ENCODE data around the gene CPVL.

The CPVL gene

DNA sequence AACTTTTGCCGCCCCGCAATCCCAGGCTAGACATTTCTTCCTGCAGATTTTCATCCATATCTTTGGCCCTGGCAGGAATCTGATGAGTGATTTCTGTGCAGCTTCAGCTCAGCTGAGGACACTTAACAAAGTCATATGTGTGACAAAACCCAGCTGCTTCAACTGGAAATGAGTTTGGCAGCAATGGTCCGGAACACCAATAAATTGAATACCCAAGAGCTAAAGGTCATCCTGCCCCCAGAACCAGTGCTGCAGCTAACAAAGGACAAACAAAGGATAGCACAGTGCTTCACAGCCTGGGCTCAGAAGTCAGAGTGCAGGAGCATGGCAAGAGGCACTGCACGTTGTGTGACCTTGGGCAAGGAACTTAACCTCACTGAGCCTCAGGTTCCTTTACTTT is 148.2 kb downstream of the CPVL start:
- DNase-seq, result no peak

DNA sequence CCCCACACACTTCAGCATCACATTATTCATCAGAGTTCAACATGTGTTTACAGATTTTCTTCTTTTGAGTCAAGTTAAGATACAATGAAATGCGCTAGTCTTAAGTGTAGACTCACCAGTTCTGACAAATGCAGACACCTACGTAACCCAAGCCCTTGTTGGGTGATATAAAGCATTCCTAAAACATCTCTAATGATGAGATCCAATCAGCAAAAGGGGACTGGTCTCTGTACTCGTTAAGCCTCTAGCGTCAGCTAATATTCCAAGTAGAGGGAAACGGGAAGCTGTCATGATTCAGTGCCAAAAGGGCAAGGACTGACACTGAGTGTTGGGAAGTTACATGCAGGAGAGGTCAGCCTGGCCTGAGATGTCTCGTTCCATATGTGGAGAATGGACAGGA is 149.5 kb downstream of the CPVL start:
- DNase-seq, result no peak

DNA sequence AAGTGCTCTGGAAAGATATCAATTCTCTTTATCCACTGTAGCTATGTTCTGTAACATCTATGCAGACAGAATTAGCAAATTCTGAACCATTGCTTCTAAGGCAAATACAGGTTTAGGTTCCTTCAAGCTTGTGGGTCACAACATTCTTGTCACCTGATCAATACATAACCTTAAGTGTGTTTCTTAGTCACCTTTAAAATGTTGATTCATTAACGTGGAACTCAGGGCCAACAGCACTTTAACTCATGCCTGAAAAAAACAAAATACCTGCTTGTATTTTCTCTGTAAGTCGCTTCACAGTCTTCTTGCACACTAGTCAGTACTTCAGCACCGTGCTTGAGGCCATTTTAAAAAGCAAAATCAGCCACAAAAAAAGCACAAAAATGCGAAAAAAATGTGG is 153.0 kb downstream of the CPVL start:
- DNase-seq, result no peak

GRCh38 chr7:28992798-28993197 is 153.5 kb downstream of the CPVL start:
- DNase-seq, result no peak

GRCh38 chr7:28990200-28990960 is 156.0 kb downstream of the CPVL start:
- DNase-seq, result no peak

DNA sequence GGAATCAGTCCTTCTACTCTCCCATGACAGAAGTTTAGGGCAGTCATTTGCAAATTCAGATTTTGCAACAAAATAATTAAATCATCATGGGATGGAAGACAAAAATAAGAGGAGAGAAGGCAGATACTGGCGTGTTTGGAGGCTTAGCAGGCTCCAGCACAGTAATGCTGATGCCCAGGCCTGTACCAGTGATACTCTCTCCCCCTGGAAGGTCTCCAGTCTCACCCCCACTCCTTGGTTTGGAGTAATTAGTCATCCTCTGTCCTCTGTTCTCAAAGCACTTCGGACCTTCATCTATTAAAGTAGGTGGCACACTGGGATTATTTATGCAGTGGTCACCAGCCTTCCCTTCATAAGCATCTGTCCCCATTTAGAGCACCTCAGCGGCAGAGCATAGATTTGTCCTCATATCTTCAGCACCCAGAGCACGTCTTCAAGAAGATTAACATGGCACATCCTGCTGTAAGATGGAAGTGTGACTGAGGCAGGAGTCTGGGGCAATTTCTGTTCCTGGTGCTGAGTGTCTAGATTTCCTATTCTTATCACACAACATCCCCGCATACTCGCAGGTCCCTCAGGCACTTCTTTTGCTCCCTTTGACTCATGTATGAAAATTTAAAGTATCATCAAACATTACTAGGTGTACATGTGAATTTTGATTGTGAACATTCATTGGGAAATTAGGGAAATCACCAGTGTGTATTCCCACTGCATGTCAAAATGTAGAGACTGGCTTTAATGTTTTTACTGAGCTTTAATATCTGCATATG is 156.9 kb downstream of the CPVL start:
- DNase-seq, result no peak

- DNase-seq, result no peak
These were observed 157.5 kb downstream of the CPVL start for GRCh38 chr7:28988810-28989209.

- no peak for DNase-seq
These were observed 158.2 kb downstream of the CPVL start for GRCh38 chr7:28988091-28988490.

GRCh38 chr7:28986765-28987110 is 159.6 kb downstream of the CPVL start:
- DNase-seq, result no peak

DNA sequence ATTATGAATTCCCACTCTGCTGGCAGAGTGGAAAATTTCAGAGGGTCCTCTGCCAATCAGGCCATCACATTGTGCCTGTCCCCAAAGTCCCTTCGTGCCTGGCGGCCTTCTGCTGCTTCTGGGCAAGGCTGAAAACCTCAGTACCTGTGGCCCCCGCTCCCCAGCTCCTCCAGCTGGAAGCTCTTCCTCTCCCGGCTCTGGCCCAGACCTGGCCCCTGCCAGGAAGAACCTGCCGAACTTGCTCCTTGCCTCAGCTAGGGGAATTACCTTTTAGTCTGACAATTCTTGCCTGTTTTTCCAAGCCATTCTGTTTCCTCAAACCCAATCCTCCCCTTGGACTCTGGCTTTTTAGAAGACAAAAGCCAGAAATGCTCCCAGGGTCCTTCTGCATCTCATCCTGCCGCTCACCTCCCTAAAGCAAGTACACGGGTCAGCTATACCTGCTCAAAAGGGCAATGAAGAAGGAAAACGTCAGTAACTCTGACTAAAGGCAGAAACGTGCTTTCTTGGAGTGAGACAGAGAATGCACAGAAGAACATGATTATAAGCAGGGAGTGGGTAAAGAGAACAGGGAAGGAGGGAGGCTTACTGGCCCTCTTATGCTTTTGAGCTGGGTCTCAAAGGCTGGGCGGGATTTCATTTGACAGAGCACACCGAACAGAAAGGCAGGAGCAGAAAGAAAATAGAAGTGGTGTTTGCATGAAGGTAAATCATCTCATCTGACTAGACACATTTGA is 160.1 kb downstream of the CPVL start:
- no peak for DNase-seq

GRCh38 chr7:28984631-28985030 is 161.7 kb downstream of the CPVL start:
- DNase-seq, result no peak

- no peak for DNase-seq
These were observed 162.1 kb downstream of the CPVL start for GRCh38 chr7:28984217-28984616.

DNA sequence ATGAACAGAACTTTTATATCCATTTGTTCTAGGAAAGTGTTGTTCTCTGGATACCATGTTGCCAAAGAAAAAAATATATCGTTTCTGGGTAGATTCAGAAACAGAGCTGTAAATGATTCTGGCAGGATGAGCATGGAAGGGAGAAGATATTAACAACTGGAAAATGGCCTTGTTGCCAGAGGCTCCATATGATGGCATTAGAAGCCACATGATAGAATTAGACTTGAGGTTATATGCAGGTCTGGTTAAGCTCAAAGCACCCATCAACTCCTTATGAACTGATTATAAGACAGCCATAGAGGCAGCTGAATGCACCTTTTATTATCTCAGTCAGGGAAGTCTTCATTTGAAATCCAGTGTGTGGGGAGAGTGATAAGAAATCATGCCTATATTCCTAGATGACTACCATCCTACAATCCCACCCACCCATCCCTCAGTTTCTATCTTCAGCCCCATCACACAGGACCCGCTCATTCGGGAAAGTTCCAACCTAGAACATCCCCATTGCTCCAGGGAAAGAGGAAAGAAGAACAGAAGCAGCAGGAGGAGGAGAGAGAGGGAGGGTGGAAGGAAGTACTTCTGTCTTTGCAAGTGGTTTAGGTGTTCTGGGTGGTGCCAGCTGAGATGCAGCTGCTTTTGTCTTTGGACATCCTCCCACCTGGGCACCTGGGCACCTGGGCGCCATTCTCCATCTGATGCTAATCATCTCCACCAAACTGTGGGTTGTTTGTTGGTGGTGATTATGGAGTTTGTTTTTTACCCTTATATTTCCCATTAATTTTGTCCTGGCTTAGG is 162.7 kb downstream of the CPVL start:
- DNase-seq, result no peak

- DNase-seq, result no peak
These were observed 165.2 kb downstream of the CPVL start for GRCh38 chr7:28981161-28981465.

DNA sequence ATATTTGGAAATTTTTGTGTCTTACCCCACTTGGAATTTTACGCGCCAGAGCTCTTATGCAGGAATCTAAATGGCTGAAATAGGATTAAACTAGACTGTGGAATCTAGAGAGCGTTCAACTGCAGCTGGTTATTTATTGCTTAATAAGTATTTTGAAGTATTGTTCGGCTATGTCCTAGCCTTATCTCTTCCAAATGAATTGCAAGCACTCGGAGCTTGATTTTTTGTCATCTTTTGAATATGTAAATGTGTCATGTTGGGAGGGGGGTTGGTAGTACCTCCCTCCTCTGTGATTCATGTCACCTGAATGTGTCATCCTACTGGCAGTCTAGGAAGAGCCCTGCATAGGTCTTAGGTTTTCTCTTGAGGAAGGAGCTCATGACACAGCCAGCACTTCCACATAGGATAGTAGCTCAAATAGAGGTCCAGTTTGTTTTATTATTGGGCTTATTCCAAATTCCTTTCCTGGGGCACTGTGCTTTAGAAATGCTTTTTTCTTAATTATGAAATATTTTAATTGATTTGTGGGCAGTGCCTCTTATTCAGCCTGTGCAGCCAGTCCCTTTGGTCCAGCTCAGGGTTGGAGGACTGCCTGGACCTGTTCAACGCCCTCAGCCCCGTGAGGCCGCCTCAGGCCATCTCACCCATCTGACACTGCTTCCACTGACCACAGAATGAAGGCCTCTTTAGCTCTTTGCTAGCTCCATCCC is 165.7 kb downstream of the CPVL start:
- DNase-seq, result no peak

- DNase-seq, result no peak
These were observed 166.6 kb downstream of the CPVL start for GRCh38 chr7:28979776-28980175.

DNA sequence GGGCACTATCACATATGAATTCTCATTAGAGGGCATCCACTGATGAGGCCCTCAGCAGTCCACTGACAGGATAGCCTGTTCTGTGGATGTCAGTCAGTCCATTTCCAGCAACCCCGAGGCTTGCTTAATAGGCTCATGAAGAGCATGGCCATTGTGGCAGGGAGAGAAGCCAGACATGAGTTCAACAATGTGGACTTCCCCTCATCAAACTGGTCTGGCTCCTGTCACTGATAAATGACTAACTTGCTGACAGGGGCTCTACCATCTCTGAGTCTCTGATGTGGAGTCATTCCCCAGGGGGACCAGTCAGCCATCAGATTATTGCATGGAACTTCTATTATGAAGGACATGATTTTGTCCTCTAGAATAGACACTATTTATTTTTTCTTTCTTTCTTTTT is 168.5 kb downstream of the CPVL start:
- no peak for DNase-seq

DNA sequence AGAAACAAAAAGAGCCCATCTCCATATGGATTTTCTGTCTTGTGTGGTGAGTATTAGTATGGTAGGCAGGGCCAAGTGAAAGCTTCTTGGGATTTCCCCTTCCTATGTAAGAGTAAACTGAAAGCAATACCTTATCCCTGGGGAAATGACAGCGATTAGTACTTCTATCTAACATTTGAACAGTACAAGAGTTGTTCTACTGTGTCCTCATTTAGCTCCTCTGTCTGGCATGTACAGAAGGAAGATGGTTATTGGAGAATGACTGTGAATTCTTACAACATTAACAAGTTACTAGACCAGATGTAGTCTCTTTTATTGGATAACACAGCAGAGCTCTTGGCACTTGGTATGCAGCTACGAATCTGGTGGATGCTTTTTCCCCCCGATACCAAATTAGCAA is 170.3 kb downstream of the CPVL start:
- DNase-seq, result no peak

DNA sequence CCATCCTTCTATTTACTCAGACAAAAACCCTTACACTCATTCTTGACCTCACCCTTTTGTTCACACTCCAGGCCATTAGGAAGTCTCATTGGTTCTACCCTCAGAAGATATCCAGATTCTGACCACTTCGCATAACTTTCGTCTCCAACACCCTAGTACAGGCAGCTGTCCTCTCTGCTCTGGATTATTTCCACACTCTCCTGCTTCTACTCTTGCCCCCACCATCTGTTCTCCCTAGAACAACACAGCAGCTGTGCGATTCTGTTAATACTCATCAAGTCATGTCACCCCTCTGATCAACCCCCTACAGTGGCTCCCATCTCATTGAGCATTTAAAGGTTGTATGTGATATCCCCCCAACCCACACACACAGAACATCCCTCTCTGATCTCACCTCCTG is 172.7 kb downstream of the CPVL start:
- DNase-seq, result no peak

DNA sequence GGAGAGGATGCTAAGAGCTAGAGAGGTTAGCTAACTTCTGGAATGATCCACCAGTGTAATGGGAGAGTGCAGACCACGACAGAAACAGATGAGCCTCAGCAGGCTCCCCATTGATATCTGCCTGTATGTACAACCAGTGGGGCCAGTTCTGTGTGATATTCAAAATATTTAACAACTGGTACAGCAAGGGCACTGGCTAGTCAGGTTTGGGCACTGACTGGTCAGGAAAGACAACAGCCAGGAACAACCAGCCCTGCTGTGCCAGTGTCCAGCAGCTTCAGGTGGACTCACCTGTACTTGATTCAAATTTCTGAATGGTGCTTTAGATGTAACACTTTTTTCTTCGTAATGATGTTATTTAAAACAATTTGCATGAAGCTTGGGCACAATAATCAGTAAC is 182.3 kb downstream of the CPVL start:
- DNase-seq, result no peak

DNA sequence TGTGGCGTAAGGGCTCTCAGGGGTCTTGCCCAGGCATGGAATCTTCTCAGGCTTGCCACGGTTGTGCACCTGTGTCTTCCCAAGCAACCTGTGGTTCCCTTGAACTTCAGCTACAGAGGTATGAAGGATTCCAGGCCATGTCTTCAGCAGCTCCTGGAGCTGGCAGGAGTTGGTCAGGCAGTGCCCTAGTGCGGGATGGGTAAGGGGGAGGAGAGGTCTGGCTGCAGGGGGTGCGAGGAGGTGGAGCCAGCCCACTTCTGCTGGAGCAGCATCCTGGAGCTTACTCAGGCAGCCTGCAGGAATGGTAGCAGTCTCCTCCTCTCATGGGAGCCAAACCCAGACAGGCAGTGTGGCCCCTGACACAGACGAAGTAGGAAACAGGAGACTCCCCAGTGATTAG is 184.4 kb downstream of the CPVL start:
- DNase-seq, result no peak

- DNase-seq, result no peak
These were observed 186.1 kb downstream of the CPVL start for GRCh38 chr7:28960071-28960840.

Data from activated naive CD4-positive, alpha-beta T cell treated with anti-CD3 and anti-CD28 coated beads, Interleukin-2, amount 50 U/mL, for 16 hours (primary cell).